ENCODE data around the gene CAV3. TPM values are rescaled to one million over a fixed set of nuclear protein-coding genes. Genes with fewer than 3 reads are reported as not detected.

The CAV3 gene
- total RNA-seq, 1 experiment from 2014 or later, result not detected

GRCh38 chr3:8734908-8735307, 1.3 kb downstream of the CAV3 start:
- ATAC-seq, result no peak
- no peak for DNase-seq
- H3F3A ChIP-seq (ENCODE audit: low read length, unreplicated experiment), result no peaks in the 10 kb centered on the region
- H2AFZ ChIP-seq (ENCODE audit: low read length), result peak overlapping the region; percentile 21; the same call in 1 of the 2 replicates
- no peaks in the 10 kb centered on the region for H3K9me2 ChIP-seq (replicated peaks; ENCODE audit: low read length)
- H3K27me3 ChIP-seq (ENCODE audit: low read length), result no peaks in the 10 kb centered on the region
- H3K4me1 ChIP-seq (ENCODE audit: insufficient read depth, low read length), result peaks cover 34% of the 10 kb centered on the region
- no peak overlapping the region for H3K9ac ChIP-seq (ENCODE audit: low read length)
- no peaks in the 10 kb centered on the region for H3K79me2 ChIP-seq (ENCODE audit: low read length)
- CTCF ChIA-PET, result no interaction called here
- H3K4me3 ChIP-seq (ENCODE audit: low read length), result no peak overlapping the region
- H3K4me2 ChIP-seq (ENCODE audit: low read length), result no peak overlapping the region
- H4K20me1 ChIP-seq (ENCODE audit: low read length), result no peaks in the 10 kb centered on the region
- POLR2A ChIA-PET (ENCODE audit: unreplicated experiment), result no interaction called here
- TF ChIP-seq EZH2 (IDR thresholded peaks at IDR 0.05; ENCODE audit: low read length, unreplicated experiment) (no peak), EZH2phosphoT487 (IDR thresholded peaks at IDR 0.05; ENCODE audit: borderline replicate concordance, low read length) (no peak), CTCF (conservative IDR thresholded peaks at IDR 0.05; ENCODE audit: low read depth, low read length) (no peak)
- no TSS peak for BruUV-seq (replicated peaks)
- no peaks in the 10 kb centered on the region for H3K9me3 ChIP-seq (ENCODE audit: low read length)
- intact Hi-C loops (cut with micrococcal nuclease), result no loop called here
- no peak overlapping the region for H3K27ac ChIP-seq (ENCODE audit: low read length)
- H3K36me3 ChIP-seq (ENCODE audit: low read depth, low read length), result no peaks in the 10 kb centered on the region

- no peak for TF ChIP-seq CTCF (conservative IDR thresholded peaks at IDR 0.05; ENCODE audit: low read depth, low read length)
- TF ChIP-seq EZH2 (IDR thresholded peaks at IDR 0.05; ENCODE audit: low read length, unreplicated experiment), result no peak
- no peak for TF ChIP-seq EZH2phosphoT487 (IDR thresholded peaks at IDR 0.05; ENCODE audit: borderline replicate concordance, low read length)
- no TSS peak for BruUV-seq (replicated peaks)
These were observed 2.8 kb downstream of the CAV3 start for GRCh38 chr3:8736436-8736835.

GRCh38 chr3:8737301-8737700, 3.7 kb downstream of the CAV3 start:
- Histone ChIP-seq H3K9me3 (ENCODE audit: low read length) (no peaks in the 10 kb centered on the region), H3K4me3 (ENCODE audit: low read length) (no peak overlapping the region), H3F3A (ENCODE audit: low read length, unreplicated experiment) (no peaks in the 10 kb centered on the region), H3K36me3 (ENCODE audit: low read depth, low read length) (no peaks in the 10 kb centered on the region), H3K9ac (ENCODE audit: low read length) (no peak overlapping the region), H3K79me2 (ENCODE audit: low read length) (no peaks in the 10 kb centered on the region), H3K9me2 (replicated peaks; ENCODE audit: low read length) (no peaks in the 10 kb centered on the region), H3K27me3 (ENCODE audit: low read length) (no peaks in the 10 kb centered on the region), H3K4me2 (ENCODE audit: low read length) (no peak overlapping the region), H3K27ac (ENCODE audit: low read length) (no peak overlapping the region), H3K4me1 (ENCODE audit: insufficient read depth, low read length) (peaks cover 54% of the 10 kb centered on the region), H2AFZ (ENCODE audit: low read length) (no peak overlapping the region), H4K20me1 (ENCODE audit: low read length) (no peaks in the 10 kb centered on the region)
- TF ChIP-seq EZH2phosphoT487 (IDR thresholded peaks at IDR 0.05; ENCODE audit: borderline replicate concordance, low read length), result no peak
- no peak for TF ChIP-seq CTCF (conservative IDR thresholded peaks at IDR 0.05; ENCODE audit: low read depth, low read length)
- no peak for TF ChIP-seq EZH2 (IDR thresholded peaks at IDR 0.05; ENCODE audit: low read length, unreplicated experiment)
- POLR2A ChIA-PET (ENCODE audit: unreplicated experiment), result no interaction called here
- intact Hi-C loops (cut with micrococcal nuclease), result no loop called here
- DNase-seq (no peak), ATAC-seq (no peak)
- no TSS peak for BruUV-seq (replicated peaks)
- CTCF ChIA-PET, result no interaction called here

More at GRCh38 chr3:8736436-8736835, 2.8 kb downstream of the CAV3 start:
- ATAC-seq (no peak), DNase-seq (no peak)
- peaks cover 47% of the 10 kb centered on the region for H3K4me1 ChIP-seq (ENCODE audit: insufficient read depth, low read length)
- H3F3A ChIP-seq (ENCODE audit: low read length, unreplicated experiment), result no peaks in the 10 kb centered on the region
- no peaks in the 10 kb centered on the region for H3K27me3 ChIP-seq (ENCODE audit: low read length)
- H4K20me1 ChIP-seq (ENCODE audit: low read length), result no peaks in the 10 kb centered on the region
- no peaks in the 10 kb centered on the region for H3K9me2 ChIP-seq (replicated peaks; ENCODE audit: low read length)
- H3K36me3 ChIP-seq (ENCODE audit: low read depth, low read length), result no peaks in the 10 kb centered on the region
- ChIA-PET POLR2A (ENCODE audit: unreplicated experiment) (no interaction called here), CTCF (no interaction called here)
- H3K79me2 ChIP-seq (ENCODE audit: low read length), result no peaks in the 10 kb centered on the region
- intact Hi-C loops (cut with micrococcal nuclease), result no loop called here
- H2AFZ ChIP-seq (ENCODE audit: low read length), result no peak overlapping the region
- H3K9ac ChIP-seq (ENCODE audit: low read length), result no peak overlapping the region
- H3K27ac ChIP-seq (ENCODE audit: low read length), result no peak overlapping the region
- no peak overlapping the region for H3K4me3 ChIP-seq (ENCODE audit: low read length)
- no peak overlapping the region for H3K4me2 ChIP-seq (ENCODE audit: low read length)
- H3K9me3 ChIP-seq (ENCODE audit: low read length), result no peaks in the 10 kb centered on the region
